ENCODE results near the gene RPL12.

The RPL12 gene

GRCh38 chr9:127444921-127445850 is 6.0 kb downstream of the RPL12 start:
- no peak for FAIRE-seq
- DNase-seq (ENCODE audit: extremely low spot score, insufficient read length, low read depth) = no peak

DNA sequence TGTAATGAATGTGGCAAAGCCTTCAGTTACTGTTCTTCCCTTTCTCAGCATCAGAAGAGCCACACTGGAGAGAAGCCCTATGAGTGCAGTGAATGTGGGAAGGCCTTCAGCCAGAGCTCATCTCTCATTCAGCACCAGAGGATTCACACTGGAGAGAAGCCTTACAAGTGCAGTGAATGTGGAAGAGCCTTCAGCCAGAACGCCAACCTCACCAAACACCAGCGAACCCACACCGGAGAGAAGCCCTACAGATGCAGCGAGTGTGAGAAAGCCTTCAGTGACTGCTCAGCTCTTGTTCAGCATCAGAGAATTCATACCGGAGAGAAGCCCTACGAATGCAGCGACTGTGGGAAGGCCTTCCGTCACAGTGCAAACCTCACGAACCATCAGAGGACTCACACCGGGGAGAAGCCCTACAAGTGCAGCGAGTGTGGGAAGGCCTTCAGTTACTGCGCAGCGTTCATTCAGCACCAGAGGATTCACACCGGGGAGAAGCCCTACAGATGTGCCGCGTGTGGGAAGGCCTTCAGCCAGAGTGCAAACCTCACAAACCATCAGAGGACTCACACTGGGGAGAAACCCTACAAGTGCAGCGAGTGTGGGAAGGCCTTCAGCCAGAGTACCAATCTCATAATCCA is 6.8 kb downstream of the RPL12 start:
- FAIRE-seq = no peak
- no peak for DNase-seq (ENCODE audit: extremely low spot score, insufficient read length, low read depth)

GRCh38 chr9:127438394-127438793 is 12.8 kb downstream of the RPL12 start:
- FAIRE-seq (no peak), DNase-seq (ENCODE audit: extremely low spot score, insufficient read length, low read depth) (no peak)

GRCh38 chr9:127437497-127438264 is 13.5 kb downstream of the RPL12 start:
- no peak for DNase-seq (ENCODE audit: extremely low spot score, insufficient read length, low read depth)
- FAIRE-seq = no peak

- DNase-seq (ENCODE audit: extremely low spot score, insufficient read length, low read depth) = no peak
- FAIRE-seq = no peak
Observed at GRCh38 chr9:127430415-127430814, 20.8 kb downstream of the RPL12 start.

GRCh38 chr9:127428348-127428747 is 22.9 kb downstream of the RPL12 start:
- no peak for FAIRE-seq
- DNase-seq (ENCODE audit: extremely low spot score, insufficient read length, low read depth) = no peak

DNA sequence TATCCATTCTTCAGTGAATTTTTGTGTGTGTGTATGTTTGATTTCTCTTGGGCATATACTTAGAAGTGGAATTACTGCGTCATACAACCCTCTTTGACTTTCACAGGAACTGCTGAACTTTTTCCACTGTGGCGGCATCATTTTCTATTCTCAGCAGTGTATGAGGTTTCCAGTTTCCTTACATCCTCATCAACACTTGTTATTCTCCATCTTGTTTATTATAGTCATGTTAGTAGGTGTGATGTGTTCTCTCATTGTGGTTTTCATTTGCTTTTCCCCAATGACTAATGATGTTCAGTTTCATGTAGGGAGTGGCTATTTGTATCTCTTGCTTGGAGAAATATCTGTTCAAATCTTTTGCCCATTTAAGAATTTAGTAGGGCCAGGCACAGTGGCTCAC is 24.4 kb downstream of the RPL12 start:
- no peak for FAIRE-seq
- no peak for DNase-seq (ENCODE audit: extremely low spot score, insufficient read length, low read depth)

DNA sequence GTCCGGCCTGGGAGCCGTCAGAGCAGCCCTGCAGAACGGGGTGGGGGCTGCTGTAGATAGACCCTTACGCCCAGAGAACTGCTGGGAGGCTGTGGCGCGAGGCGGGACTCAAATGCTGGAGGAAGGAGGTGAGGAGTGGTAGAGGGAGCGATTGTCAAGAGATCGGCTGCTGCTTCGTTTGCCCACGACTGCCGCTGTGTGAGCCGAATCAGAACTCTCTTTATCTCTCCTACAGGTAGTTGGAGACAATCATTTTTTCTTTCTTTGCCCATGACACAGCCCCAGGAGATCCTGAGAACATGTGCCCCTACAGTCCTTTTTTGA is 26.6 kb downstream of the RPL12 start:
- FAIRE-seq (no peak), DNase-seq (ENCODE audit: extremely low spot score, insufficient read length, low read depth) (no peak)

DNA sequence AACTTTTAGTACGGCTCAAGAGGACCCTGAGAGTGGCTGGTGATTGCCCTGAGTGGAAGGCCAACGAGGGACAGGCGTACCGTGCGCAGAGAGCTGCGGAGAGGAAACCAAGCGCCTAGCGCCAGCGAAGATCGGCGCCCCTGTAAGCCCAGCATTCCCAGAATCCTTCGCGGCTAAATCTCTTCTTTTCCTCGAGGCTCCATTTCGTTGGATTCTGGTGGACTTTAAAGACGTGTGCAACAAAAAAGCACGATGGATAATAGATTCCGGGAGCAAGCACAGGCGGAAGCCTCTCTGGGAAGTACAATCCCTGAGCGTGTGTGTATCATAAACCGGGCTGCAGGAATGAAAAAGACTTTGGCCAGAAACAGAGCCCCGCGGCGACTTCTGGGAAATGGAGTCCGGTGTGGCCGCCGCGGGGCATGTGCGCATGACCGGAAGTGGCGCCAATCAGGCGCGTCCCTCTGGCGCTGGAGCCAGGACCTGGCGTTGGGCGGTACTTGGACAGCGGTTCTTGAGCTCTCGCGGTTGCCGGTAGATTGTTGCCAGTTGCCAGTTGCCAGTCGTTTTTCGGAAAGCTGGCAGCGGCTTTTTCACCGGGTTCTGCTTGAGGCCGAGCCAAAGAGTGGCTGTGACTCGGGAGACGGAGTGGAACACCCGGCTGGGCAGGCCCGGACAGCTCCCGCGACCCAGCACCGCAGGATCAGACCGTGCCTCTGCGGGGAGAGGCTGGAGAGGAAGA is 27.1 kb downstream of the RPL12 start, which contains the start of gene ZNF79:
ZNF79 (plus strand) TSS at position 449 of the 742 bp plus-strand sequence. CDS start 406 bp downstream, outside the sequence.
- peak; percentile 87 for FAIRE-seq
- peak; percentile 94 for DNase-seq (ENCODE audit: extremely low spot score, insufficient read length, low read depth)

DNA sequence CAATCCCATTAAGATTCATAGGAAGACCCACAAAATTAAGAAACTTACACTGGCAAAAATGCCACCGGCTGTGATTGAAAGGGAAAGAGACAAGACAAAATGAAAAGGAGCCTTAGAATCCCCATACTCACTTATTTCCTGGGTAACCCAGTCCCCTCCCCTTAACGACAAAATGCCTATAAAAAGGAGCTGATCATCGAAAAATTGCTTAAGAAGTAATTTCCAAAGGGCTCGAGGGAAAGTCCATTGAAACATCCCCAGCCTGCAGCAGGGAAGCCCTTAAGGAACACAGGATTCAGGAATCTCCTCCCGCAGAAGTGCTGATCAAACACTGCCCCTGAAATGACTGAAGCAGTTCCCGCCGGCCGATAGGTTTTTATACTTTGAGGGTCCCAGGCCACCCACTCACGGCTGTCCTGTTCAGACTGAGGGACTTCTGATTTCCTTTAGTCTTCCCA is 27.7 kb downstream of the RPL12 start:
- no peak for FAIRE-seq

GRCh38 chr9:127422787-127423186 is 28.4 kb downstream of the RPL12 start:
- no peak for FAIRE-seq
- DNase-seq (ENCODE audit: extremely low spot score, insufficient read length, low read depth) = no peak

More for the DNA sequence above, 27.7 kb downstream of the RPL12 start:
- DNase-seq (ENCODE audit: extremely low spot score, insufficient read length, low read depth) = no peak

DNA sequence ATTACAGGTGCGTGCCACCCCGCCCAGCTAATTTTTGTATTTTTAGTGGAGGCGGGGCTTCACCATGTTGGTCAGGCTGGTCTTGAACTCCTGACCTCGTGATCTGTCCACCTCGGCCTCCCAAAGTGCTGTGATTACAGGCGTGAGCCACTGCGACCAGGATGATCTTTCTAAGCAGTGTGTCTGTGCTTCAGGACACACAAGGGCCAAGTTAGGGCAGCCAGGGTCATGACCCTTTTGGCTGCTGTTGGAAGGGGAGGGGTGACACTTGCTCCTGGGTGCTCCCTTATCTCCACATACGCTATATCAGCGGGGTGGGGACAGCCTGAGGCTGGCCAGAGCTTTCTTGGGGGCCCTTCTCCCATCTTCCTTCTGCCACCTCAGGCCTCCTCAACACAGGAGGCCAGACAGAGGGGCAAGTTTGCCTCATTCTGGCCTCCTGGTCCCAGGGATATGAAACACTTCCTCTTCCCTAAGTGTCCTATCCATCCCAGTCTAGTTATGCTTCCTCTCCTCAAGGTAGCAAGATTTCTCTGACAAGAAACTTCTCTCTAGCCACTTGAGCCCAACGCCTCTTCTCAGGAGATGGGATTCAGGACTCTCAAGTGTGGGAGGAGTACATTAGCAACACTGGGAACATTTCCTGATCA is 28.9 kb downstream of the RPL12 start:
- FAIRE-seq (no peak), DNase-seq (ENCODE audit: extremely low spot score, insufficient read length, low read depth) (no peak)

DNA sequence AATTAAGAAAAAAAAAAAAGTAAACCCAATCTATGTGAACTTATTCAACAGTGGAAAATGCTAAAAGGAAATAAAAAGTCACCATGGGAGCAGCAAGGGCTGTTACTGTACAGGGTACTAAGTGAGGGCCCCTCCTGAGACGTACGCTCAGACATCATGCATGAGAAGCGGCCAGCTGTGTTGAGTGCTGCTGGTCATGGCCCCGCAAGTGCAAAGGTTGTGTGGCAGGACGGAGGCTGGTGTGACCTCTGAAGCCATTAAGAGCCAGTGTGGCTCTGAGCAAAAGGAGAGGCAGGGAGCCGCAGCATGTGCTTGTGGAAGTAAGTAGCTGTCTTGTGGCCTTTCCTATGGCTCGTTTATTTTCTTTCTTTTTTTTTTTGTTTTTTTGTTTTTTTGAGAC is 30.1 kb downstream of the RPL12 start:
- FAIRE-seq = no peak
- no peak for DNase-seq (ENCODE audit: extremely low spot score, insufficient read length, low read depth)

DNA sequence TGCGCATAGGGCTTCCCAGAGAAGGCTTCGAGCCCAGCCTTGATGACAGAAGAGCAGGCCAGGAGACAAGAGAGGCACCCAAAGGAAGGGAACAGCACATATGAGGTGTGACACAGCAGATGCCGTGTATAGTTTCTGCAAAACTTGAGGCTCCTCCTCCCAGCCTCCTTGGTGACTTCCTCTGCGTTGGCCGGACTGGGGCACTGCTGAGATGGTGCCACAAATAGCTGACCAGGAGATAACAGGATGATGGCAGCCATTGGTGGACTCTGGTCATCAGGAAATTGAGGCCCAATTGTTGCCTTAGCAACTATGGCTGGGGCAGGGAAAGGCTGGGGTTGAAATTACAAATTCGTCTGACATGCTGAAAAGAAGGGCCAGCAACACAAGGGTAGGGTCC is 31.9 kb downstream of the RPL12 start:
- no peak for DNase-seq (ENCODE audit: extremely low spot score, insufficient read length, low read depth)
- no peak for FAIRE-seq

DNA sequence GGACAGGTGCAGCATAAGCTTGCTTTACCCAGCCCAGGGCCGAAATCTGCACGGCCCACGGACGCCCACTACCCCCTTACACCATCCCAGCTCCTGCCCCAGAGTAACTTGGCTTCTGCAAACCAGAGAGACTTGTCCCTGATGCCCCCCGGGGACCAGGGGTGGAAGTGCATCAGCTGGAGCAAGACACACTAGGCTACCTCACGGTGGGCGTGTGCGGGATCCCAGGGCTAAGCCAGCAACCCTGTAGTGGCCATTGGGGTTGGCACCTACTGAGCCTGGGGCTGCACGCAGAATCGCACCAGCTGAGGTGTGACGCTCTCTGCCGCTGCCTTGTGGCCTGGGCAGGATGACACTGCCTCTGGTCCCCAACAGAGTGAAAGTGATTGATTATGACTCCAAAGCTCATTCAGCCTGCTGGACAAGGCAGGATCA is 33.2 kb downstream of the RPL12 start:
- no peak for FAIRE-seq
- no peak for DNase-seq (ENCODE audit: extremely low spot score, insufficient read length, low read depth)

DNA sequence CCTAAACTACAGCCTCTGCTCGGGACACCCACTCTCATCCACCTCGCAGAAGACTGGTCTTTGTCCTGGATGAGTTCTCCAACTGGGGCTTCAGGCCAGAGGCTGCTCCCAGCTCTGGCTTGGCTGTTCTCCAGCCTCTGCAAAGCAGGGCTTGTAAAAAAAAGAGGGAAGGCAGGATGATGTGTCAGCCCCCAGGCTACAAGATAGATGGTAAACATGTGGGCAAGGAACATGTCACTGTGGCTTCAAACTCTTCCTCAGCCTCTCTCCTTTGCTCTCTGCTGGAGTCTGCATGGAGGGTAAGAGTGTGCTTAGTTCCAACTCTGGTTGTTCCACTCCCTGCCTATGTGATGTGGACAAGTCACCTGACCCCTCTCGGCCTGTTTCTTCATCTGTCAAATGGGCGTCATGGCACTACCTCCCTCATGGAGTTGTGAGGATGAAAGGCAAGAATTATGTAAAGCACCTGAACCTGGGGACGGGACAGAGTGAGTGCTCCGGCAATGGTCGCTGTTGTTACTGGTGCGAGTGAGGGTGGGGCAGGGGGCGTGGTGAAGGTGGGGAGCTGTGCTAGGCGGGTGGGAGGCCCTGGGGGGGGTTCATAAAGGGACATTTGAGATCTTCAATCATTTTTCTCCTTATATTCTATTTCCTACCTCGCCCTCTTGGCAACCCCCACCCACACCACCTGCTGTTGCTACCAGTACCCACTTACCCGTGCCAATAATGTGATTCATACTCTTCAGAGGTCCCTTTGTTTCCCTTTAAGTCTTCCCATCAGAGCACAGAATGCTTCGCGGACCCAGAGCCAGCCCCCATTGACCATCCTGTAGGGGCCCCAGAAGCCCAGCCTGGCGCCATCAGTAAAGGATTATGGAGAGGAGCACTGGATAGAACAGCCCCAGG is 33.8 kb downstream of the RPL12 start:
- FAIRE-seq (no peak), DNase-seq (ENCODE audit: extremely low spot score, insufficient read length, low read depth) (no peak)

GRCh38 chr9:127415657-127416056 is 35.5 kb downstream of the RPL12 start:
- FAIRE-seq (no peak), DNase-seq (ENCODE audit: extremely low spot score, insufficient read length, low read depth) (no peak)

DNA sequence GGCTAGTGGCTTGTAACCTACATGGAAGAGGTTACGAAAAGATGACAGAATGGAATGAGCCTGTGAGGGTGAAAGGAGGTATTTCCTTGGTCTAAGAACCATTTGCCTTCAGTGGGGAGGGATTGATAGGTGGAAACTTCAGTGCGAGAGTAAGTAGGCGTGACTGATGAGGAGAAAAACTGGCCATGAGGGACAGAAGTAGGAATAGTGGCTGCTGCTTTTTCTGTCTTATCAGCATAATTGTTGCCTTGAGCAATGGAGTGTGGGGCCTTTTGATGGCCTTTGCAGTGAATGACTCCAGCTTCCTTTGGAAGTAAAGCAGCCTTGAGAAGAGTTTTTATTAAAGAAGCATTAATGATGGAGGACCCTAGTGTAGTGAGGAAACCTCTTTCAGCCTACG is 36.1 kb downstream of the RPL12 start:
- no peak for DNase-seq (ENCODE audit: extremely low spot score, insufficient read length, low read depth)
- FAIRE-seq = no peak
